Transverse colon (tissue), 3 donors: Measurements from ENCODE around the gene GPR176.

Experiments
- EP300 ChIP-seq: sonication (generic); formaldehyde crosslinking; IDR thresholded peaks from one replicate; pipeline ENCODE4 v1.6.1; 2017; ENCODE audit warnings: antibody characterized with exemption, low read depth
- TF ChIP-seq, protein P1 (sequence below), 5 experiments: fragments of 200-600 bp in 3 of 5; fragments of 450-650 bp in 2 of 5; sonication (generic) in 3 of 5; IDR thresholded peaks; 1 replicate in 2 of 5; 2 replicates in 3 of 5; pipeline ENCODE4 v1.5.1; 2016 to 2017; ENCODE audit warnings: antibody characterized with exemption in 5 of 5, inconsistent platforms in 3 of 5, mild to moderate bottlenecking in 2 of 5, moderate library complexity in 1 of 5

DNA sequence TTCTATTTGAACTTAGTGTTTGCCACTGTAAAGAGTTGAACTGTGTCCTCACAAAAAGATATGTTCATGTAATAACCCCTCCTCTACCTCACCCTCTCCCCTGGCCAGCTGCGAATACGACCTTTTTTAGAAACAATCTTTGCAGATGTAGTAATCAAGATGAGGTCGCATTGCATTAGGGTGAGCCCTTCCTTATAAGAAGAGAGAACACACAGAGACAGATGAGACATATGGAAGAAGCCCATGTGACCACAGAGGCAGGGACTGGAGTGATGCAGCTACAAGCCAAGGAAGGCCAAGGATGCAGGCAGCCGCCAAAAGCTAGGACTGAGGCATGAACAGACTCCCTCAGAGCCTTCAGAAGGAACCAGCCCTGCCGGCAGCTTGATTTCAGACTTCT lies 27.6 kb downstream of the GPR176 start:
- TF ChIP-seq, protein P1, sequence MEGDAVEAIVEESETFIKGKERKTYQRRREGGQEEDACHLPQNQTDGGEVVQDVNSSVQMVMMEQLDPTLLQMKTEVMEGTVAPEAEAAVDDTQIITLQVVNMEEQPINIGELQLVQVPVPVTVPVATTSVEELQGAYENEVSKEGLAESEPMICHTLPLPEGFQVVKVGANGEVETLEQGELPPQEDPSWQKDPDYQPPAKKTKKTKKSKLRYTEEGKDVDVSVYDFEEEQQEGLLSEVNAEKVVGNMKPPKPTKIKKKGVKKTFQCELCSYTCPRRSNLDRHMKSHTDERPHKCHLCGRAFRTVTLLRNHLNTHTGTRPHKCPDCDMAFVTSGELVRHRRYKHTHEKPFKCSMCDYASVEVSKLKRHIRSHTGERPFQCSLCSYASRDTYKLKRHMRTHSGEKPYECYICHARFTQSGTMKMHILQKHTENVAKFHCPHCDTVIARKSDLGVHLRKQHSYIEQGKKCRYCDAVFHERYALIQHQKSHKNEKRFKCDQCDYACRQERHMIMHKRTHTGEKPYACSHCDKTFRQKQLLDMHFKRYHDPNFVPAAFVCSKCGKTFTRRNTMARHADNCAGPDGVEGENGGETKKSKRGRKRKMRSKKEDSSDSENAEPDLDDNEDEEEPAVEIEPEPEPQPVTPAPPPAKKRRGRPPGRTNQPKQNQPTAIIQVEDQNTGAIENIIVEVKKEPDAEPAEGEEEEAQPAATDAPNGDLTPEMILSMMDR (IDR thresholded peaks at IDR 0.05), result no peak
- TF ChIP-seq EP300, result no peak
